Measurements from ENCODE around the gene PDZD2.
"Not testable (repeated sequence)": the region's sequence is repeated elsewhere in the genome, so short reads cannot be mapped to it uniquely, and the experiment has no call there.

The PDZD2 gene

GRCh38 chr5:31682025-31682424, 43.1 kb downstream of the PDZD2 start:
- DNase-seq (ENCODE audit: insufficient read length, low spot score) (no peak), FAIRE-seq (no peak)

- FAIRE-seq = no peak
- DNase-seq (ENCODE audit: insufficient read length, low spot score) = no peak
Observed at GRCh38 chr5:31682851-31683250, 43.9 kb downstream of the PDZD2 start.

GRCh38 chr5:31688515-31689092, 49.7 kb downstream of the PDZD2 start:
- peak; percentile 69 for FAIRE-seq

GRCh38 chr5:31691408-31691807, 52.5 kb downstream of the PDZD2 start:
- not testable (repeated sequence) for DNase-seq (ENCODE audit: insufficient read length, low spot score); FAIRE-seq

More at GRCh38 chr5:31688515-31689092, 49.7 kb downstream of the PDZD2 start:
- no peak for DNase-seq (ENCODE audit: insufficient read length, low spot score)

GRCh38 chr5:31692561-31693221, 53.8 kb downstream of the PDZD2 start:
- FAIRE-seq (no peak), DNase-seq (ENCODE audit: insufficient read length, low spot score) (no peak)

- FAIRE-seq (no peak), DNase-seq (ENCODE audit: insufficient read length, low spot score) (no peak)
Observed at GRCh38 chr5:31698673-31699072, 59.7 kb downstream of the PDZD2 start.

- FAIRE-seq = no peak
Observed at GRCh38 chr5:31701642-31702299, 62.8 kb downstream of the PDZD2 start.

GRCh38 chr5:31702712-31703111, 63.8 kb downstream of the PDZD2 start:
- FAIRE-seq (no peak), DNase-seq (ENCODE audit: insufficient read length, low spot score) (no peak)

More at GRCh38 chr5:31701642-31702299, 62.8 kb downstream of the PDZD2 start:
- DNase-seq (ENCODE audit: insufficient read length, low spot score) = no peak

GRCh38 chr5:31703757-31704156, 64.8 kb downstream of the PDZD2 start:
- DNase-seq (ENCODE audit: insufficient read length, low spot score) = no peak
- FAIRE-seq = no peak

- FAIRE-seq (no peak), DNase-seq (ENCODE audit: insufficient read length, low spot score) (no peak)
Observed at GRCh38 chr5:31706186-31706585, 67.3 kb downstream of the PDZD2 start.

- FAIRE-seq (no peak), DNase-seq (ENCODE audit: insufficient read length, low spot score) (no peak)
Observed at GRCh38 chr5:31707329-31707728, 68.4 kb downstream of the PDZD2 start.

GRCh38 chr5:31708089-31708488, 69.2 kb downstream of the PDZD2 start:
- DNase-seq (ENCODE audit: insufficient read length, low spot score) (no peak), FAIRE-seq (no peak)

GRCh38 chr5:31711363-31711762, 72.4 kb downstream of the PDZD2 start:
- no peak for DNase-seq (ENCODE audit: insufficient read length, low spot score)

GRCh38 chr5:31711935-31712592, 73.1 kb downstream of the PDZD2 start:
- DNase-seq (ENCODE audit: insufficient read length, low spot score) (no peak), FAIRE-seq (no peak)

More at GRCh38 chr5:31711363-31711762, 72.4 kb downstream of the PDZD2 start:
- no peak for FAIRE-seq

- DNase-seq (ENCODE audit: insufficient read length, low spot score) (no peak), FAIRE-seq (no peak)
Observed at GRCh38 chr5:31717561-31717960, 78.6 kb downstream of the PDZD2 start.

GRCh38 chr5:31720004-31720403, 81.1 kb downstream of the PDZD2 start:
- DNase-seq (ENCODE audit: insufficient read length, low spot score) = no peak
- FAIRE-seq = no peak

GRCh38 chr5:31720811-31721345, 81.9 kb downstream of the PDZD2 start:
- no peak for FAIRE-seq
- DNase-seq (ENCODE audit: insufficient read length, low spot score) = no peak

GRCh38 chr5:31722111-31722510, 83.2 kb downstream of the PDZD2 start:
- FAIRE-seq = no peak
- DNase-seq (ENCODE audit: insufficient read length, low spot score) = no peak

GRCh38 chr5:31725996-31726395, 87.1 kb downstream of the PDZD2 start:
- FAIRE-seq (no peak), DNase-seq (ENCODE audit: insufficient read length, low spot score) (no peak)

- FAIRE-seq (no peak), DNase-seq (ENCODE audit: insufficient read length, low spot score) (no peak)
Observed at GRCh38 chr5:31726952-31727351, 88.0 kb downstream of the PDZD2 start.

- no peak for FAIRE-seq
- DNase-seq (ENCODE audit: insufficient read length, low spot score) = no peak
Observed at GRCh38 chr5:31728039-31728438, 89.1 kb downstream of the PDZD2 start.
